ENCODE results near the gene AMN. TPM values are rescaled to one million over a fixed set of nuclear protein-coding genes. Genes with fewer than 3 reads are reported as not detected.

Gene AMN
- total and polyA plus RNA-seq, 2 experiments from 2014 or later: 0.69 to 1.2 TPM

GRCh38 chr14:102898298-102898697 is 24.2 kb upstream of the AMN start (continued):
- TF ChIP-seq REST (IDR thresholded peaks at IDR 0.05; ENCODE audit: unreplicated experiment): no peak

- H3K27ac Mint-ChIP-seq: no peak overlapping the region
- 0 out of 2 replicates have a peak, but pooled peaks cover 4% of the 10 kb centered on the region for H3F3A ChIP-seq (replicated peaks; ENCODE audit: low read depth)
- H3K4me3 ChIP-seq: no peak overlapping the region
- H4K20me1 ChIP-seq (replicated peaks; ENCODE audit: insufficient read depth): no peaks in the 10 kb centered on the region
- peak; percentile 74 for ATAC-seq
- 0 out of 3 replicates have a peak, but pooled peaks cover 2% of the 10 kb centered on the region for H3K9me3 Mint-ChIP-seq
- H3K9me2 ChIP-seq (ENCODE audit: insufficient read depth): no peaks in the 10 kb centered on the region
- H3K36me3 ChIP-seq (ENCODE audit: insufficient read depth): no peaks in the 10 kb centered on the region
- DNase-seq (ENCODE audit: low spot score): no peak
- peaks cover 4% of the 10 kb centered on the region for H3K27me3 Mint-ChIP-seq (ENCODE audit: insufficient read depth, low read depth, poor library complexity)
- no peaks in the 10 kb centered on the region for H3K4me1 ChIP-seq (ENCODE audit: insufficient read depth)
- peaks cover 4% of the 10 kb centered on the region; the same call in 2 of the 3 replicates for H3K4me1 Mint-ChIP-seq
- H3K4me2 ChIP-seq: no peak overlapping the region
- no peak overlapping the region for H2AFZ ChIP-seq
- no peak overlapping the region for H3K4me3 Mint-ChIP-seq
- no peaks in the 10 kb centered on the region for H3K79me2 ChIP-seq (replicated peaks; ENCODE audit: insufficient read depth)
- no peaks in the 10 kb centered on the region for H3K27me3 ChIP-seq (ENCODE audit: insufficient read depth)
- H3K36me3 Mint-ChIP-seq (ENCODE audit: low read depth): peaks cover 7% of the 10 kb centered on the region
- H3K27ac ChIP-seq (ENCODE audit: low read depth): no peak overlapping the region
- TF ChIP-seq, protein P1, sequence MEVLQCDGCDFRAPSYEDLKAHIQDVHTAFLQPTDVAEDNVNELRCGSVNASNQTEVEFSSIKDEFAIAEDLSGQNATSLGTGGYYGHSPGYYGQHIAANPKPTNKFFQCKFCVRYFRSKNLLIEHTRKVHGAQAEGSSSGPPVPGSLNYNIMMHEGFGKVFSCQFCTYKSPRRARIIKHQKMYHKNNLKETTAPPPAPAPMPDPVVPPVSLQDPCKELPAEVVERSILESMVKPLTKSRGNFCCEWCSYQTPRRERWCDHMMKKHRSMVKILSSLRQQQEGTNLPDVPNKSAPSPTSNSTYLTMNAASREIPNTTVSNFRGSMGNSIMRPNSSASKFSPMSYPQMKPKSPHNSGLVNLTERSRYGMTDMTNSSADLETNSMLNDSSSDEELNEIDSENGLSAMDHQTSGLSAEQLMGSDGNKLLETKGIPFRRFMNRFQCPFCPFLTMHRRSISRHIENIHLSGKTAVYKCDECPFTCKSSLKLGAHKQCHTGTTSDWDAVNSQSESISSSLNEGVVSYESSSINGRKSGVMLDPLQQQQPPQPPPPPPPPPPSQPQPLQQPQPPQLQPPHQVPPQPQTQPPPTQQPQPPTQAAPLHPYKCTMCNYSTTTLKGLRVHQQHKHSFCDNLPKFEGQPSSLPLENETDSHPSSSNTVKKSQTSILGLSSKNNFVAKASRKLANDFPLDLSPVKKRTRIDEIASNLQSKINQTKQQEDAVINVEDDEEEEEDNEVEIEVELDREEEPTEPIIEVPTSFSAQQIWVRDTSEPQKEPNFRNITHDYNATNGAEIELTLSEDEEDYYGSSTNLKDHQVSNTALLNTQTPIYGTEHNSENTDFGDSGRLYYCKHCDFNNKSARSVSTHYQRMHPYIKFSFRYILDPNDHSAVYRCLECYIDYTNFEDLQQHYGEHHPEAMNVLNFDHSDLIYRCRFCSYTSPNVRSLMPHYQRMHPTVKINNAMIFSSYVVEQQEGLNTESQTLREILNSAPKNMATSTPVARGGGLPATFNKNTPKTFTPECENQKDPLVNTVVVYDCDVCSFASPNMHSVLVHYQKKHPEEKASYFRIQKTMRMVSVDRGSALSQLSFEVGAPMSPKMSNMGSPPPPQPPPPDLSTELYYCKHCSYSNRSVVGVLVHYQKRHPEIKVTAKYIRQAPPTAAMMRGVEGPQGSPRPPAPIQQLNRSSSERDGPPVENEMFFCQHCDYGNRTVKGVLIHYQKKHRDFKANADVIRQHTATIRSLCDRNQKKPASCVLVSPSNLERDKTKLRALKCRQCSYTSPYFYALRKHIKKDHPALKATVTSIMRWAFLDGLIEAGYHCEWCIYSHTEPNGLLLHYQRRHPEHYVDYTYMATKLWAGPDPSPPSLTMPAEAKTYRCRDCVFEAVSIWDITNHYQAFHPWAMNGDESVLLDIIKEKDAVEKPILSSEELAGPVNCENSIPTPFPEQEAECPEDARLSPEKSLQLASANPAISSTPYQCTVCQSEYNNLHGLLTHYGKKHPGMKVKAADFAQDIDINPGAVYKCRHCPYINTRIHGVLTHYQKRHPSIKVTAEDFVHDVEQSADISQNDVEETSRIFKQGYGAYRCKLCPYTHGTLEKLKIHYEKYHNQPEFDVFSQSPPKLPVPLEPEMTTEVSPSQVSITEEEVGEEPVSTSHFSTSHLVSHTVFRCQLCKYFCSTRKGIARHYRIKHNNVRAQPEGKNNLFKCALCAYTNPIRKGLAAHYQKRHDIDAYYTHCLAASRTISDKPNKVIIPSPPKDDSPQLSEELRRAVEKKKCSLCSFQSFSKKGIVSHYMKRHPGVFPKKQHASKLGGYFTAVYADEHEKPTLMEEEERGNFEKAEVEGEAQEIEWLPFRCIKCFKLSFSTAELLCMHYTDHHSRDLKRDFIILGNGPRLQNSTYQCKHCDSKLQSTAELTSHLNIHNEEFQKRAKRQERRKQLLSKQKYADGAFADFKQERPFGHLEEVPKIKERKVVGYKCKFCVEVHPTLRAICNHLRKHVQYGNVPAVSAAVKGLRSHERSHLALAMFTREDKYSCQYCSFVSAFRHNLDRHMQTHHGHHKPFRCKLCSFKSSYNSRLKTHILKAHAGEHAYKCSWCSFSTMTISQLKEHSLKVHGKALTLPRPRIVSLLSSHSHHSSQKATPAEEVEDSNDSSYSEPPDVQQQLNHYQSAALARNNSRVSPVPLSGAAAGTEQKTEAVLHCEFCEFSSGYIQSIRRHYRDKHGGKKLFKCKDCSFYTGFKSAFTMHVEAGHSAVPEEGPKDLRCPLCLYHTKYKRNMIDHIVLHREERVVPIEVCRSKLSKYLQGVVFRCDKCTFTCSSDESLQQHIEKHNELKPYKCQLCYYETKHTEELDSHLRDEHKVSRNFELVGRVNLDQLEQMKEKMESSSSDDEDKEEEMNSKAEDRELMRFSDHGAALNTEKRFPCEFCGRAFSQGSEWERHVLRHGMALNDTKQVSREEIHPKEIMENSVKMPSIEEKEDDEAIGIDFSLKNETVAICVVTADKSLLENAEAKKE (CRISPR knock-in tag; IDR thresholded peaks at IDR 0.05): no peak
- TF ChIP-seq EZH2 (IDR thresholded peaks at IDR 0.05; ENCODE audit: low read depth, unreplicated experiment): no peak
- TF ChIP-seq, protein P2, sequence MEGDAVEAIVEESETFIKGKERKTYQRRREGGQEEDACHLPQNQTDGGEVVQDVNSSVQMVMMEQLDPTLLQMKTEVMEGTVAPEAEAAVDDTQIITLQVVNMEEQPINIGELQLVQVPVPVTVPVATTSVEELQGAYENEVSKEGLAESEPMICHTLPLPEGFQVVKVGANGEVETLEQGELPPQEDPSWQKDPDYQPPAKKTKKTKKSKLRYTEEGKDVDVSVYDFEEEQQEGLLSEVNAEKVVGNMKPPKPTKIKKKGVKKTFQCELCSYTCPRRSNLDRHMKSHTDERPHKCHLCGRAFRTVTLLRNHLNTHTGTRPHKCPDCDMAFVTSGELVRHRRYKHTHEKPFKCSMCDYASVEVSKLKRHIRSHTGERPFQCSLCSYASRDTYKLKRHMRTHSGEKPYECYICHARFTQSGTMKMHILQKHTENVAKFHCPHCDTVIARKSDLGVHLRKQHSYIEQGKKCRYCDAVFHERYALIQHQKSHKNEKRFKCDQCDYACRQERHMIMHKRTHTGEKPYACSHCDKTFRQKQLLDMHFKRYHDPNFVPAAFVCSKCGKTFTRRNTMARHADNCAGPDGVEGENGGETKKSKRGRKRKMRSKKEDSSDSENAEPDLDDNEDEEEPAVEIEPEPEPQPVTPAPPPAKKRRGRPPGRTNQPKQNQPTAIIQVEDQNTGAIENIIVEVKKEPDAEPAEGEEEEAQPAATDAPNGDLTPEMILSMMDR (conservative IDR thresholded peaks at IDR 0.05; ENCODE audit: low read depth in 2 of 2): no peak
- TF ChIP-seq STAT1 (IDR thresholded peaks at IDR 0.05; ENCODE audit: unreplicated experiment): no peak
- TF ChIP-seq ETS1 (IDR thresholded peaks at IDR 0.05): no peak
- no peak for TF ChIP-seq EZH2phosphoT487 (IDR thresholded peaks at IDR 0.05; ENCODE audit: unreplicated experiment)
- no peak for TF ChIP-seq ZNF331 (CRISPR knock-in tag; IDR thresholded peaks at IDR 0.05; ENCODE audit: low read depth)
- no peak for TF ChIP-seq POLR2AphosphoS5 (IDR thresholded peaks at IDR 0.05; ENCODE audit: low read depth)
These were observed 23.5 kb upstream of the AMN start for GRCh38 chr14:102898776-102899515.

Measured in GM23338 (cell line).